Measurements from ENCODE around the gene UIMC1. TPM values are rescaled to one million over a fixed set of nuclear protein-coding genes. Genes with fewer than 3 reads are reported as not detected.
"Not testable (repeated sequence)": the region's sequence is repeated elsewhere in the genome, so short reads cannot be mapped to it uniquely, and the experiment has no call there.

UIMC1 gene
- 34.7 and 38.3 TPM in 2 replicates for total RNA-seq (2014; rRNA removed; shearing (Covaris generic))

GRCh38 chr5:177006265-177006972 is at the start of gene UIMC1:
Gene UIMC1 (minus strand): TSS chr5:177006779. CDS start chr5:176982615, 24,164 bp downstream.
- no peaks in the 10 kb centered on the region for H3K36me3 ChIP-seq
- no peaks in the 10 kb centered on the region for H3K9me3 ChIP-seq (replicated peaks)
- peak within 1 kb of the TSS; percentile 83 for H3K4me3 ChIP-seq
- no peaks in the 10 kb centered on the region; the same call in 1 of the 2 replicates for H3K4me1 ChIP-seq
- peak; percentile 92 to 94 for DNase-seq
- H3K27me3 ChIP-seq = no peaks in the 10 kb centered on the region
- H3K27ac ChIP-seq = peak within 1 kb of the TSS; percentile 65

GRCh38 chr5:177049285-177049684 is 42.7 kb upstream of the UIMC1 start:
- Histone ChIP-seq H3K4me1 (no peaks in the 10 kb centered on the region), H3K9me3 (replicated peaks) (no peaks in the 10 kb centered on the region; the same call in 1 of the 2 replicates), H3K4me3 (no peak overlapping the region), H3K27ac (no peak overlapping the region), H3K27me3 (no peaks in the 10 kb centered on the region), H3K36me3 (peaks cover 60% of the 10 kb centered on the region)
- DNase-seq = no peak

DNA sequence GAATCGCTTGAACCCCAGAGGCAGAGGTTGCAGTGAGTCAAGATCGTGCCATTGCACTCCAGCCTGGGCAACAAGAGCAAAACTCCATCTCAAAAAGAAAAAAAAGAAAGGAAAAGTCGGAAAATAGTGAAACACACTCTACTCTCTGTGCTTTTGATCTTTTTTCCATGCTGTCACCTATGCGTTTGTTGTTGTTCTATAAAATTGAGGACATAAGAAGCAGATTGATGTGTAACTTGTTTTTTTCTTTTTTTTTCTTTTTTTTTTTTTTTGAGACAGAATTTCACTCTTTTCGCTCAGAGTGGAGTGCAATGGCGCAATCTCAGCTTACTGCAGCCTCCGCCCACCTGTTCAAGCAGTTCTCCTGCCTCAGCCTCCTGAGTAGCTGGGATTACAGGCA is 42.0 kb upstream of the UIMC1 start:
- H3K27ac ChIP-seq; H3K9me3 ChIP-seq (replicated peaks); H3K4me1 ChIP-seq; DNase-seq; H3K27me3 ChIP-seq; H3K4me3 ChIP-seq: not testable (repeated sequence)
- peaks cover 58% of the 10 kb centered on the region for H3K36me3 ChIP-seq

GRCh38 chr5:177045631-177046030 is 39.1 kb upstream of the UIMC1 start:
- Histone ChIP-seq H3K4me1 (no peaks in the 10 kb centered on the region), H3K9me3 (replicated peaks) (no peaks in the 10 kb centered on the region), H3K27me3 (no peaks in the 10 kb centered on the region), H3K4me3 (no peak overlapping the region), H3K27ac (no peak overlapping the region), H3K36me3 (peaks cover 64% of the 10 kb centered on the region)
- DNase-seq = no peak

DNA sequence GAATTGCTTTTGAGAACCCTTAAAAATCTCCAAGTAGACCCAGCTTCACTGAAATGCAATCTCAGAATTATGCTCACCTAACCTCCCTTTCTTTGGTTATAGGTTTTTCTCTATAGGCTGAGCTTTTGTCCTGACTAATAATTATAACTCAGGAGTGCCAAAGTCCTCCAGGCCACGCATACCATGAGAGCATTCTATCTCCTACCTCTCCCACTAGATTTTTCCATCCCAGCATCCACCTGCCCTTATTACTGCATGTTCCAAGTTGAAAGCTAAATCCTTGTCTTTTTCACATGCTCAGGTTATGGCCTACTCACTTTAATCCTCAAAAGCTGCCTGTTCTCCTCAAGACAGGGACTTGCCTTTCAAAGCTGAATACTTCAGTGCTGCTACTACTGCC is 38.1 kb upstream of the UIMC1 start:
- H3K9me3 ChIP-seq (replicated peaks) = no peaks in the 10 kb centered on the region
- H3K27ac ChIP-seq = no peak overlapping the region
- H3K4me3 ChIP-seq = no peak overlapping the region
- no peaks in the 10 kb centered on the region for H3K27me3 ChIP-seq
- no peaks in the 10 kb centered on the region for H3K4me1 ChIP-seq
- H3K36me3 ChIP-seq = peaks cover 61% of the 10 kb centered on the region
- DNase-seq = no peak

- Histone ChIP-seq H3K27ac (no peak overlapping the region), H3K27me3 (no peaks in the 10 kb centered on the region), H3K4me1 (no peaks in the 10 kb centered on the region), H3K9me3 (replicated peaks) (no peaks in the 10 kb centered on the region), H3K36me3 (peaks cover 57% of the 10 kb centered on the region), H3K4me3 (no peak overlapping the region)
- no peak for DNase-seq
These were observed 37.4 kb upstream of the UIMC1 start for GRCh38 chr5:177043958-177044357.

DNA sequence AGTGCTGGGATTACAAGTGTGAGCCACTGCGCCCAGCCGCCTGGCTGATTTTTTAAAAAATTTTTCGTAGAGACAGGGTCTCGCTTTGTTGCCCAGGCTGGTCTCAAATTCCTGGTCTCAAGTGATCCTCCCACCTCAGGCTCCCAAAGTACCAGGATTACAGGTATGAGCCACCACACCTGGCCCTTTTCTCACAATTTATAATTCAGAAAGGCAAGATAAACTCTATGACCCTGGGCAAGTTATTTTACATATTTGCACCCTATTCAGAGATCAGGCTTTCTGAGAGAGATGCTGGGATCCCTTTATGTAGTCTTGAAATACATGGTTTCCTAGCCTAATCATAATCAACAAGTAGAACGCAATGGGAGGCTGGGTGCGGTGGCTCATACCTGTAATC is 36.5 kb upstream of the UIMC1 start:
- no peak overlapping the region for H3K4me3 ChIP-seq
- H3K27ac ChIP-seq = no peak overlapping the region
- peaks cover 50% of the 10 kb centered on the region for H3K36me3 ChIP-seq
- DNase-seq = no peak
- no peaks in the 10 kb centered on the region for H3K4me1 ChIP-seq
- no peaks in the 10 kb centered on the region for H3K27me3 ChIP-seq
- H3K9me3 ChIP-seq (replicated peaks) = no peaks in the 10 kb centered on the region

DNA sequence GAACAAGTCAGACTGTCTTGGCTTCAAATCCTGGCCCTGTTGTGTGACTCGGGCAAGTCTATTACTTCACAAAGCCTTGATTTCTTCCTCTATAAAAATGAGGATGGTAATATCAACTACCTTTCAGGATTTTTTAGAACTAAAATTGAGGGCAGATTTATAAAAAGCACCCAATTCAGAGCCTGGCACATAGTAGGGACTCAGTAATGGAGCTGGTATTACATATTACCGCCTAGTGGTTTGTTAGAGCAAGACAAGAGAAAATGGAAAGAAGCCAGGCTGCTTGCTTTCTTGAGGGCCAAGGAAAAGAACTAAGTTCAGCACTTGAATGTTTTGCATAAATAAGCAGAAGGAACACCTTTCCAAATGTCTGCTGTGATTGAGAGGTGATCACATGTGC is 35.4 kb upstream of the UIMC1 start:
- no peak for DNase-seq
- Histone ChIP-seq H3K4me3 (no peak overlapping the region), H3K27ac (no peak overlapping the region), H3K4me1 (no peaks in the 10 kb centered on the region), H3K27me3 (no peaks in the 10 kb centered on the region), H3K36me3 (peaks cover 46% of the 10 kb centered on the region), H3K9me3 (replicated peaks) (no peaks in the 10 kb centered on the region)

DNA sequence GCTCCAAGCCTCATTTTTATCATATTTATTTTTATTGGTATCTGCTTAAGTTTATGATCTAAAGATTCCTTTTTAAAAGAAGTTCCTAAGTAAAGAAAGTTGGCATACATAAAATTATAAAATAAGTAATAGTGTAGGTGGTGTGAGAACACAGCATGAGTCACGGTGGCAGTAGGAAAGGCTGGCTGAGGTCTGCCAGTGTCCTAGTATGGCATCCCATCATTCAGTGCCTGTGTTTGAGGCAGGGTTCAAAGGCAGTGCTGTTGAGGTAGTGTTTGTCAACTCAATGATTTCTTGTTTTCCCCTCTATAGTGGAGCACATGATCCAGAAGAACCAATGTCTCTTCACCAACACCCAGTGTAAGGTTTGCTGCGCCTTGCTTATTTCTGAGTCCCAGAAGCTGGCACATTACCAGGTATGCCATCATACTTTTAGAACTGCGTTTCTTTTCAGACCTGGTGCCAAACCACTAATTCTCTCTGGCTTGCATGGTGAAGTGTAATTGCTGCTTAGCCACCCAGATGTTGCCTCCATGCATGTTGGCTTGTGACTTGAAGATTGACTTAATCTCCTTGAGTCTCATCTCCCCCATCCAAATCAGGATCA is 34.3 kb upstream of the UIMC1 start:
- Histone ChIP-seq H3K4me1 (no peaks in the 10 kb centered on the region), H3K27ac (no peak overlapping the region), H3K9me3 (replicated peaks) (no peaks in the 10 kb centered on the region), H3K36me3 (peaks cover 43% of the 10 kb centered on the region), H3K27me3 (no peaks in the 10 kb centered on the region), H3K4me3 (no peak overlapping the region)
- no peak for DNase-seq

DNA sequence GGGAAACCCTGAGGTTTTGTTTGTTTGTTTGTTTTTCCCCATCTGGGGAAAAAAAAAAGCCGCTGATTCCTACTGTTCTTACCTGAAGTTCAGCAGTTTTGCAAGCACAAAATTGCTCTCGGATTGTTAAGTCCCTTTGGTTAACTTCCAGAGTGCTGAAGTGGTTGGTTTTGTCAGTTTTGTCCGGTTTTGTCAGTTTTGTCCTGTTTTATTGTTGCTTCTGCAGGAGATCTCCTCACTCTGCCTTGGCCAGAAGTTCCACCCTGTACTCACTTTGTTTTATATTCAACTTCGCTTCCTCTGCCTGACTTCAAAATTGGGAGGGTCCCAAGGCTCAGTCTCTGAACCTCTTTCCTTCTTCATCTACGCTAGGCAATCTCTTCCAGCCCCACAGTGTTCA is 30.3 kb upstream of the UIMC1 start:
- H3K36me3 ChIP-seq = peaks cover 37% of the 10 kb centered on the region
- H3K4me1 ChIP-seq = no peaks in the 10 kb centered on the region
- no peaks in the 10 kb centered on the region for H3K9me3 ChIP-seq (replicated peaks)
- no peak overlapping the region for H3K27ac ChIP-seq
- no peaks in the 10 kb centered on the region for H3K27me3 ChIP-seq
- no peak overlapping the region for H3K4me3 ChIP-seq
- no peak for DNase-seq

- H3K27me3 ChIP-seq = no peaks in the 10 kb centered on the region
- no peaks in the 10 kb centered on the region for H3K4me1 ChIP-seq
- DNase-seq = no peak
- H3K4me3 ChIP-seq = no peak overlapping the region
- H3K36me3 ChIP-seq = peaks cover 33% of the 10 kb centered on the region
- H3K27ac ChIP-seq = no peak overlapping the region
- H3K9me3 ChIP-seq (replicated peaks) = 0 out of 2 replicates have a peak, but pooled peaks cover 3% of the 10 kb centered on the region
These were observed 29.9 kb upstream of the UIMC1 start for GRCh38 chr5:177036443-177036842.

DNA sequence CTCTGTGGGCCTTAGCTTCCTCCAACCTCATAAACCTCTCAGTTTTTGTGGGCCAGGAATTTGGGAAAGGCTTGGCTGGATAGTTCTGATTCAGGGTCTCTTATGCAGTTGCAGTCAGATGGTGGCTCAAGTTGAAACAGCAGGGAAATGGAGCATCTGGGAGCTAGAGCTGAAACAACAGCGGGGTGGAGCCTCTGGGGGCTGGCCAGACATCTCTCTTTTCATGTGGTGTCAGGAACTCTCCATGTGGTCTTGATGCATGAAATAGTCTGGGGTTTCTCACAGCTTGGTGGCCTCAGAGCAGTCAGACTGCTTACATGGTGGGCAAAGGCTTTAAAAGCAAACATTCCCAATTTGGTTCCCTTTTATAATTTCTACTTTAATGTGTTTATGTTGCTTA is 29.4 kb upstream of the UIMC1 start:
- H3K27me3 ChIP-seq = no peaks in the 10 kb centered on the region
- no peaks in the 10 kb centered on the region for H3K4me1 ChIP-seq
- no peak overlapping the region for H3K4me3 ChIP-seq
- H3K27ac ChIP-seq = no peak overlapping the region
- peaks cover 6% of the 10 kb centered on the region; the same call in 1 of the 2 replicates for H3K9me3 ChIP-seq (replicated peaks)
- H3K36me3 ChIP-seq = peaks cover 32% of the 10 kb centered on the region
- DNase-seq = peak; percentile 32 to 53

GRCh38 chr5:177029498-177029897 is 22.9 kb upstream of the UIMC1 start:
- DNase-seq = no peak
- H3K4me3 ChIP-seq = no peak overlapping the region

DNA sequence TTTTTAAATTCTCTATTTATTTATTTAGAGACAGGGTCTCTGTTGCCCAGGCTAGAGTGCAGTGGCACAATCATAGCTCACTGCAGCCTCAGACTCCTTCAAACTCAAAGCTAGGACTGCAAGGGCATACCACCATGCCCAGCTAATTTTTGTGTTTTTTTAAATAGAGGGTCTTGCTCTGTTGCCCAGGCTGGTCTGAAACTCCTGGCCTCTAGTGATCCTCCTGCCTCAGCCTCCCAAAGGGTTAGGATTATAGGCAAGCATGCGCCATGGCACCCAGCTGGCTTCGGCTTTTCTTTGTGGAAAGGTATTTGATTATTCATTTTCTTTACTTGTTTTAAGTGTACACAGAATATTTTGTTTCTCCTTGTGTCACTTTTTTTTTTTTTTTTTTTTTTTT is 21.1 kb upstream of the UIMC1 start:
- no peak for DNase-seq
- H3K27ac ChIP-seq = no peak overlapping the region

More at GRCh38 chr5:177029498-177029897, 22.9 kb upstream of the UIMC1 start:
- Histone ChIP-seq H3K4me1 (no peaks in the 10 kb centered on the region), H3K27ac (no peak overlapping the region), H3K36me3 (peaks cover 44% of the 10 kb centered on the region), H3K27me3 (no peaks in the 10 kb centered on the region), H3K9me3 (replicated peaks) (peaks cover 6% of the 10 kb centered on the region; the same call in 1 of the 2 replicates)

DNA sequence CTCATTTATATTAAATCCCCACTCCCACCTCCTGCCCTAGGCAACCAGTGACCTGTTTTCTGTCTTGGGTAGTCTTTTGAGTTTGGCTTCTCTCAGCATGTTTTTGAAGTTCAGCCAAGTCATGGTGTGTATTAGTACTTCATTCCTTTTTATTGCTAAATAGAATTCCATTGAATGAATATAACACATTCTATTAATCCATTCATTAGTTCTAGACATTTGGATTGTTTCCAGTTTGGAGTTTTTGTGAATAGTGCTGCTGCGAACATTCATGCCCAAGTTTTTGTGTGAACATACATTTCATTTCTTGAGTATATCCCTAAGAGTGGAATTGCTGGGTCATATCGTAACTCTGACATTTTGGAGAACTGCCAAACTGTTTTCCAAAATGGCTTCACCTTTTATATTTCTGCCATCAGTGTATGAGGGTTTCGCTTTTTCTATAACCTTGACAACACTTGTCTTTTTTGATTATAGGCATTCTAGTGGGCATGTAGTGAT is 18.6 kb upstream of the UIMC1 start:
- Histone ChIP-seq H3K9me3 (replicated peaks) (no peaks in the 10 kb centered on the region), H3K27me3 (no peaks in the 10 kb centered on the region), H3K4me1 (no peaks in the 10 kb centered on the region), H3K36me3 (peaks cover 25% of the 10 kb centered on the region), H3K4me3 (no peak overlapping the region), H3K27ac (no peak overlapping the region)
- no peak for DNase-seq

More for the DNA sequence above, 21.1 kb upstream of the UIMC1 start:
- Histone ChIP-seq H3K4me3 (no peak overlapping the region), H3K4me1 (no peaks in the 10 kb centered on the region), H3K9me3 (replicated peaks) (peaks cover 6% of the 10 kb centered on the region; the same call in 1 of the 2 replicates), H3K27me3 (no peaks in the 10 kb centered on the region), H3K36me3 (peaks cover 38% of the 10 kb centered on the region)

Measured in SJCRH30 (cell line).